KMS-11 (cell line): ENCODE results near the gene NLGN1.
"Not testable (repeated sequence)": the region's sequence is repeated elsewhere in the genome, so short reads cannot be mapped to it uniquely, and the experiment has no call there.

Source experiments
- H2AFZ ChIP-seq: fragments of 200-600 bp; sonication (generic); 2 replicates; pipeline ENCODE4 v1.6.1; 2016; ENCODE audit warnings: antibody characterized with exemption, mixed run types, low read depth
- H3K27ac ChIP-seq: fragments of 200-600 bp; sonication (generic); 2 replicates; pipeline ENCODE4 v1.6.1; 2016; ENCODE audit warnings: mild to moderate bottlenecking, mixed run types
- H3K27me3 ChIP-seq: fragments of 200-600 bp; sonication (generic); 2 replicates; pipeline ENCODE4 v1.6.1; 2017; ENCODE audit warnings: mild to moderate bottlenecking, low read depth, mixed run types, moderate library complexity; ENCODE audit not compliant: insufficient read depth
- H3K36me3 ChIP-seq: fragments of 200-600 bp; sonication (generic); 2 replicates; pipeline ENCODE4 v1.6.1; 2017; ENCODE audit warnings: mild to moderate bottlenecking, mixed run types; ENCODE audit not compliant: insufficient read depth
- H3K4me1 ChIP-seq: fragments of 200-600 bp; sonication (generic); 2 replicates; pipeline ENCODE4 v1.6.1; 2016; ENCODE audit warnings: mild to moderate bottlenecking, low read depth, mixed run types; ENCODE audit not compliant: poor library complexity, severe bottlenecking
- H3K4me2 ChIP-seq: fragments of 200-600 bp; sonication (generic); 2 replicates; pipeline ENCODE4 v1.7.0; 2016; ENCODE audit warnings: mild to moderate bottlenecking, mixed run types
- H3K4me3 ChIP-seq: fragments of 200-600 bp; sonication (generic); IDR thresholded peaks from 2 replicates; pipeline ENCODE4 v1.6.1; 2017; ENCODE audit warnings: low read depth, low read length, mixed read lengths; ENCODE audit not compliant: insufficient read depth
- H3K79me2 ChIP-seq: fragments of 200-600 bp; sonication (generic); 2 replicates; pipeline ENCODE4 v1.6.1; 2016; ENCODE audit warnings: low read depth, mixed run types; ENCODE audit not compliant: insufficient read depth
- H3K9ac ChIP-seq: fragments of 200-600 bp; sonication (generic); 2 replicates; pipeline ENCODE4 v1.6.1; 2016; ENCODE audit warnings: mild to moderate bottlenecking, mixed run types
- H4K20me1 ChIP-seq: fragments of 200-600 bp; sonication (generic); 2 replicates; pipeline ENCODE4 v1.6.1; 2016; ENCODE audit warnings: mild to moderate bottlenecking, mixed run types; ENCODE audit not compliant: insufficient read depth
- CTCF ChIP-seq: fragments of 200-600 bp; sonication (generic); conservative IDR thresholded peaks from 2 replicates; pipeline ENCODE4 v1.6.1; 2017; ENCODE audit warnings: low read depth, mild to moderate bottlenecking, antibody characterized with exemption, low read length, moderate library complexity, mixed read lengths

The NLGN1 gene

GRCh38 chr3:173371848-173372487 lies 25.6 kb upstream of the NLGN1 start:
- Histone ChIP-seq H3K9ac (no peak overlapping the region), H3K36me3 (no peaks in the 10 kb centered on the region), H4K20me1 (no peaks in the 10 kb centered on the region), H3K4me2 (no peak overlapping the region), H3K4me3 (no peak overlapping the region), H3K79me2 (no peaks in the 10 kb centered on the region), H3K27ac (no peak overlapping the region), H3K4me1 (no peaks in the 10 kb centered on the region), H2AFZ (no peak overlapping the region), H3K27me3 (no peaks in the 10 kb centered on the region)
- peak; percentile 59 for TF ChIP-seq CTCF

- Histone ChIP-seq H3K4me2 (no peak overlapping the region), H3K4me3 (no peak overlapping the region), H3K27me3 (no peaks in the 10 kb centered on the region), H2AFZ (no peak overlapping the region), H3K9ac (no peak overlapping the region), H3K36me3 (no peaks in the 10 kb centered on the region), H3K4me1 (no peaks in the 10 kb centered on the region), H4K20me1 (no peaks in the 10 kb centered on the region), H3K79me2 (no peaks in the 10 kb centered on the region), H3K27ac (no peak overlapping the region)
- no peak for TF ChIP-seq CTCF
Observed at GRCh38 chr3:173380681-173381080, 16.9 kb upstream of the NLGN1 start.

GRCh38 chr3:173381936-173382335 lies 15.6 kb upstream of the NLGN1 start:
- not testable (repeated sequence) for H3K9ac ChIP-seq, H3K4me2 ChIP-seq, H2AFZ ChIP-seq, H3K4me1 ChIP-seq, H3K79me2 ChIP-seq, H3K27me3 ChIP-seq, H3K27ac ChIP-seq, H3K4me3 ChIP-seq, H4K20me1 ChIP-seq, H3K36me3 ChIP-seq

- no peak for TF ChIP-seq CTCF
- H3K79me2 ChIP-seq, result no peaks in the 10 kb centered on the region
- H4K20me1 ChIP-seq, result no peaks in the 10 kb centered on the region
- peak overlapping the region; percentile 76 for H3K4me2 ChIP-seq
- H3K4me1 ChIP-seq, result peaks cover 24% of the 10 kb centered on the region
- H3K27ac ChIP-seq, result peak overlapping the region; percentile 91
- no peaks in the 10 kb centered on the region; the same call in 1 of the 2 replicates for H3K27me3 ChIP-seq
- H3K36me3 ChIP-seq, result no peaks in the 10 kb centered on the region
- H3K9ac ChIP-seq, result peak overlapping the region; percentile 74
- peak overlapping the region; percentile 85 for H2AFZ ChIP-seq
- no peak overlapping the region for H3K4me3 ChIP-seq
Observed at GRCh38 chr3:173395073-173395411, 2.5 kb upstream of the NLGN1 start.

- Histone ChIP-seq H3K36me3 (no peaks in the 10 kb centered on the region), H2AFZ (peak overlapping the region; percentile 85), H3K79me2 (no peaks in the 10 kb centered on the region), H3K27me3 (no peaks in the 10 kb centered on the region; the same call in 1 of the 2 replicates), H3K4me2 (peak overlapping the region; percentile 89), H3K4me1 (peaks cover 24% of the 10 kb centered on the region), H3K4me3 (peak overlapping the region; percentile 2), H4K20me1 (no peaks in the 10 kb centered on the region), H3K9ac (peak overlapping the region; percentile 74), H3K27ac (peak overlapping the region; percentile 91)
- no peak for TF ChIP-seq CTCF
Observed at GRCh38 chr3:173395412-173396181, 1.9 kb upstream of the NLGN1 start.
